GM12878 (cell line): Measurements from ENCODE around the gene MUSK. TPM values are rescaled to one million over a fixed set of nuclear protein-coding genes. Genes with fewer than 3 reads are reported as not detected.

ENCODE experiments used
- ATAC-seq: fragments of 200-7000 bp; cut with Tn5 transposase; 3 replicates; pipeline ENCODE4 v1.9.1; 2020; ENCODE audit warnings: mild to moderate bottlenecking, moderate library complexity
- BruUV-seq: library from RNA; stranded (reverse); fragments of 400-500 nt; replicated peaks from 2 replicates; lab custom pipeline; 2021; lab: Mats Ljungman, UMichigan
- CTCF ChIA-PET: fragments of 300-600 bp; sonication (Branson Sonifier 250); formaldehyde crosslinking; extraction: SDS; loops from one replicate; lab custom pipeline; 2021; ENCODE audit warnings: inconsistent platforms; lab: Yijun Ruan, JAX
- POLR2A ChIA-PET: fragments of 350-600 bp; formaldehyde crosslinking; extraction: SDS; loops from one replicate; lab custom pipeline; 2021; ENCODE audit warnings: inconsistent platforms; lab: Charles Lee
- RAD21 ChIA-PET: fragments of 300-600 bp; sonication (Branson Sonifier 250); formaldehyde crosslinking; loops from one replicate; lab custom pipeline; 2023; ENCODE audit warnings: antibody characterized with exemption; ENCODE audit not compliant: unreplicated experiment; lab: Charles Lee
- SMC1A ChIA-PET: fragments of 300-600 bp; sonication (Branson Sonifier 250); formaldehyde crosslinking; loops from one replicate; lab custom pipeline; 2023; ENCODE audit not compliant: unreplicated experiment, uncharacterized antibody; lab: Charles Lee
- DNase-seq: peaks from one replicate; pipeline ENCODE4 v3.0.0-alpha.2; 2011; ENCODE audit warnings: low read depth, low spot score
- FAIRE-seq: peaks from 3 replicates; lab custom pipeline; 2011; peaks lifted over from hg19 to GRCh38; lab: Jason Lieb, UNC
- H2AFZ ChIP-seq: 2 replicates; pipeline ENCODE4 v1.6.0; 2011; ENCODE audit warnings: low read depth, low read length, control low read depth; ENCODE audit not compliant: control insufficient read depth
- H3K27ac ChIP-seq: 2 replicates; pipeline ENCODE4 v1.5.1; 2011; ENCODE audit warnings: control low read depth; ENCODE audit not compliant: control insufficient read depth, insufficient read depth
- H3K27me3 ChIP-seq, 2 experiments: replicated peaks in 1 of 2; 2 replicates each; pipeline versions ENCODE4 v1.6.0 to v1.6.1; 2011; ENCODE audit warnings: low read length in 1 of 2; ENCODE audit not compliant: control insufficient read depth in 2 of 2, insufficient read depth in 2 of 2
- H3K36me3 ChIP-seq, 2 experiments: 2 replicates each; pipeline ENCODE4 v1.5.1; 2011; ENCODE audit warnings: low read length in 1 of 2; ENCODE audit not compliant: control insufficient read depth in 2 of 2, insufficient read depth in 2 of 2
- H3K4me1 ChIP-seq: 2 replicates; pipeline ENCODE4 v1.6.1; 2011; ENCODE audit warnings: mild to moderate bottlenecking, low read length, moderate library complexity, mixed read lengths; ENCODE audit not compliant: control insufficient read depth, insufficient read depth
- H3K4me2 ChIP-seq: 2 replicates; pipeline ENCODE4 v1.6.0; 2011; ENCODE audit warnings: control low read depth; ENCODE audit not compliant: control insufficient read depth, insufficient read depth
- H3K4me3 ChIP-seq: fragments of 200-600 bp; sonication (generic); 2 replicates; pipeline ENCODE4 v1.5.1; 2016
- H3K79me2 ChIP-seq: 2 replicates; pipeline ENCODE4 v1.6.0; 2011; ENCODE audit warnings: low read length; ENCODE audit not compliant: control insufficient read depth, insufficient read depth
- H3K9ac ChIP-seq: 2 replicates; pipeline ENCODE4 v1.8.0; 2011; ENCODE audit warnings: low read length, control low read depth, mixed read lengths; ENCODE audit not compliant: control insufficient read depth, insufficient read depth
- H3K9me3 ChIP-seq: replicated peaks from 3 replicates; pipeline ENCODE4 v1.5.1; 2011; ENCODE audit warnings: mild to moderate bottlenecking, low read length; ENCODE audit not compliant: control insufficient read depth, insufficient read depth
- H4K20me1 ChIP-seq: 2 replicates; pipeline ENCODE4 v1.6.0; 2011; ENCODE audit not compliant: control insufficient read depth, insufficient read depth
- ATF7 ChIP-seq: fragments of 450-650 bp; IDR thresholded peaks from 2 replicates; pipeline ENCODE4 v1.6.1; 2016; ENCODE audit warnings: low read depth, mild to moderate bottlenecking
- BCL11A ChIP-seq: IDR thresholded peaks from 2 replicates; pipeline ENCODE4 v1.6.1; 2011; ENCODE audit warnings: low read depth, low read length
- EGR1 ChIP-seq, 2 experiments: IDR thresholded peaks; 1 replicate in 1 of 2; 2 replicates in 1 of 2; pipeline ENCODE4 v1.6.1; 2011 to 2012; ENCODE audit warnings: low read depth in 2 of 2, low read length in 2 of 2, borderline replicate concordance in 1 of 2, mild to moderate bottlenecking in 1 of 2, moderate library complexity in 1 of 2
- ESRRA ChIP-seq: IDR thresholded peaks from 2 replicates; pipeline ENCODE4 v1.6.1; 2012; ENCODE audit warnings: mild to moderate bottlenecking, low read length, improper control_type of control experiment
- GABPA ChIP-seq: IDR thresholded peaks from 2 replicates; pipeline ENCODE4 v1.6.1; 2014; ENCODE audit warnings: antibody characterized with exemption, low read depth, mild to moderate bottlenecking, inconsistent platforms
- NFXL1 ChIP-seq: fragments of 450-650 bp; IDR thresholded peaks from 2 replicates; pipeline ENCODE4 v1.6.1; 2017; ENCODE audit warnings: antibody characterized with exemption, mild to moderate bottlenecking, borderline replicate concordance
- POLR2AphosphoS2 ChIP-seq: IDR thresholded peaks from 2 replicates; pipeline ENCODE4 v1.6.1; 2011; ENCODE audit warnings: low read depth, mild to moderate bottlenecking, low read length, improper control_type of control experiment, moderate library complexity
- POU2F2 ChIP-seq: IDR thresholded peaks from 3 replicates; pipeline ENCODE4 v1.6.1; 2011; ENCODE audit warnings: low read depth, mild to moderate bottlenecking, low read length, borderline replicate concordance
- RFX5 ChIP-seq: IDR thresholded peaks from 2 replicates; pipeline ENCODE4 v1.6.1; 2011; ENCODE audit warnings: low read depth, low read length, improper control_type of control experiment
- SMARCA5 ChIP-seq: fragments of 450-650 bp; IDR thresholded peaks from 2 replicates; pipeline ENCODE4 v1.6.1; 2017; ENCODE audit warnings: mild to moderate bottlenecking
- SMC3 ChIP-seq: IDR thresholded peaks from 2 replicates; pipeline ENCODE4 v1.6.1; 2011; ENCODE audit warnings: low read length, improper control_type of control experiment, borderline replicate concordance
- WRNIP1 ChIP-seq: IDR thresholded peaks from 2 replicates; pipeline ENCODE4 v1.6.1; 2011; ENCODE audit warnings: low read depth, low read length, improper control_type of control experiment, borderline replicate concordance
- WGBS: methylation state at CpG from one replicate; pipeline ENCODE4 v1.1.6; 2016; ENCODE audit warnings: low lambda C conversion rate; ENCODE audit not compliant: insufficient replicate concordance, insufficient coverage; ENCODE audit errors: missing lambda C conversion rate; 5-methylcytosine and 5-hydroxymethylcytosine counted together
- in situ Hi-C: fragments of 300-500 bp; cut with MboI; formaldehyde crosslinking; loops from 9 replicates; pipeline ENCODE4 v1.14.3; 2018; ENCODE audit warnings: mixed read lengths
- intact Hi-C: fragments of 100-400 bp; cut with micrococcal nuclease; formaldehyde crosslinking; loops from one replicate; pipeline ENCODE4 v1.14.2; 2022; ENCODE audit not compliant: unreplicated experiment
- polyA plus RNA-seq, 11 experiments: library from polyadenylated mRNA; depleted of rRNA in 4 of 11; unstranded in 6 of 11; stranded (reverse) in 5 of 11; fragments of >200 nt; fragmentation: Nextera tagmentation in 4 of 11; fragmentation: Illumina TruSeq in 1 of 11; extraction: Ambion mirVana in 4 of 11; extraction: Trizol in 1 of 11; gene quantifications; 1 replicate in 1 of 11; 2 replicates in 10 of 11; pipeline versions ENCODE4 v1.2.1 to v1.2.3, GENCODE V29; 2011 to 2016; ENCODE audit warnings: inconsistent platforms in 2 of 11, missing spikeins in 2 of 11, low read depth in 1 of 11
- total RNA-seq, 4 experiments: library from RNA; depleted of rRNA in 3 of 4; stranded (reverse); fragments of >200 nt in 3 of 4; fragmentation: Illumina TruSeq in 1 of 4; extraction: Trizol in 1 of 4; gene quantifications; 2 replicates each; pipeline versions ENCODE4 v1.2.1 to v1.2.3, GENCODE V29; 2013 to 2021
- TF ChIP-seq, protein P1 (sequence below): fragments of 150-350 bp; IDR thresholded peaks from 2 replicates; pipeline ENCODE4 v1.6.1; 2016; ENCODE audit warnings: low read depth, low read length
- TF ChIP-seq, protein P2 (sequence below): IDR thresholded peaks from 2 replicates; pipeline ENCODE4 v1.6.1; 2011; ENCODE audit warnings: mild to moderate bottlenecking, low read depth, low read length, moderate library complexity; ENCODE audit not compliant: insufficient replicate concordance
- TF ChIP-seq, protein P3 (sequence below): IDR thresholded peaks from 2 replicates; pipeline ENCODE4 v1.6.1; 2012; ENCODE audit warnings: low read depth, low read length, improper control_type of control experiment
- TF ChIP-seq, protein P4 (sequence below): fragments of 450-650 bp; IDR thresholded peaks from 2 replicates; pipeline ENCODE4 v1.6.1; 2016; ENCODE audit warnings: mild to moderate bottlenecking

The MUSK gene
- total and polyA plus RNA-seq, 10 of the 15 experiments (the other 5 are each of a cell fraction or from before 2014, with no cell fraction given): 0.04 to 0.19 (median 0.10) TPM; not detected in 5

DNA sequence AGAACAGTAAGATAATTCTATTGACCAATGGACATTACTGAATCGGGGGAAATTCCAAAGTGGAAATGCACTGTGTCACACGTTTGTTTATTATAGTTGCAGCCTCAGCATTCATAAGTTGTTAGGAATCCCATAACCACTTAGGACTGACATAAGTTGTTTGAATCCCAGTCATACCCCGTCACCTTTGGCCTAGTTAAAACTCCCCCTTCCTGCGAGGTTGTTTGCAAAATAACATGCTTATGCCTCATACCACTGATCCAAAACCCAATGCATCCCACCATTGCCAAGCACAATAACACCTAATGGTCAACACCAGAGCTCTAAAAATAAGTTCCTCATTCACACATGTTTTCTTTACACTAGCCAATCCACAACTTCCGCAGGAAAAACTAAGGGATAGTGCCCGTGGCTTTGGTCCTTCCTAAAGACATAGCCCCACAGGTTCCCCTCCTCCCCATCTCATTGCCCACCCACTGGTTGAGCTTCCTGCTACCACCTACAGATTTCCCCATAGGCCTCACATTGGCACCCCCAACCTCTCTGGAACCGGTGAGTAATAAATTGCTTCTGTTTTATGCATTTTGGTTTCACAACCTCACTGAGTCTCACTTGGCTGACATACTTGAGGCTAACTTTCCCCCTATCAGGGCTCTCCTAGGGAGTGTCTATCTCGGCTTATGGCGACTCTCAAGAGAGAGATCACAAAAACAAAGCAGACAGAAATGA is 42.3 kb upstream of the MUSK start:
- Histone ChIP-seq H3K27me3 (no peaks in the 10 kb centered on the region), H3K4me2 (peak overlapping the region; percentile 29; the same call in 1 of the 2 replicates), H3K36me3 (no peaks in the 10 kb centered on the region), H3K4me3 (no peak overlapping the region), H3K4me1 (peaks cover 6% of the 10 kb centered on the region), H4K20me1 (no peaks in the 10 kb centered on the region), H2AFZ (peak overlapping the region; percentile 27), H3K27ac (no peak overlapping the region), H3K79me2 (no peaks in the 10 kb centered on the region), H3K9me3 (no peaks in the 10 kb centered on the region; the same call in 2 of the 3 replicates), H3K9ac (no peak overlapping the region)
- in situ Hi-C loops: no loop called here
- ATAC-seq: peak; percentile 98
- ChIA-PET POLR2A (interaction anchor here (0.6 kb wide), 1 partner anchor 279 kb away, joined by 7 read pairs; no protein-coding TSS in a partner anchor), CTCF (interaction anchor here (0.5 to 1.8 kb wide), 4 partner anchors 410 to 910 kb away, joined by 3 to 5 read pairs (median 3); no protein-coding TSS in a partner anchor), RAD21 (interaction anchor here (1.0 to 1.5 kb wide), 3 partner anchors 25 to 448 kb away, joined by 3 to 5 read pairs (median 3); no protein-coding TSS in a partner anchor), SMC1A (interaction anchor here (0.5 to 1.1 kb wide), 6 partner anchors 159 to 723 kb away, joined by 3 to 4 read pairs (median 3); no protein-coding TSS in a partner anchor)
- DNase-seq: peak; percentile 51
- 23% methylated on average over 9 of the region's 9 CpGs for WGBS
- no TSS peak for BruUV-seq
- intact Hi-C loops: loop anchor here (1.0 to 10.0 kb wide), 3 partner anchors 182 to 731 kb away; partner anchors contain the start of gene TXN
- FAIRE-seq: peak; percentile 96
- TF ChIP-seq POU2F2 (peak; percentile 88; the same call in 2 of the 3 replicates), POLR2AphosphoS2 (no peak), RFX5 (no peak), EGR1 (IDR thresholded peaks at IDR 0.05; ENCODE audit: borderline replicate concordance in 1 of 2, low read depth in 2 of 2, low read length in 2 of 2) (peak in 1 of 2 experiments; percentile 59; a peak in 1 of 3 replicates), BCL11A (peak; percentile 88), ATF7 (0 out of 2 replicates have a peak, but pooled peaks have one; percentile 54), NFXL1 (no peak), SMC3 (no peak), WRNIP1 (no peak), ESRRA (no peak), SMARCA5 (no peak), GABPA (0 out of 2 replicates have a peak, but pooled peaks have one; percentile 22)
- TF ChIP-seq, protein P1, sequence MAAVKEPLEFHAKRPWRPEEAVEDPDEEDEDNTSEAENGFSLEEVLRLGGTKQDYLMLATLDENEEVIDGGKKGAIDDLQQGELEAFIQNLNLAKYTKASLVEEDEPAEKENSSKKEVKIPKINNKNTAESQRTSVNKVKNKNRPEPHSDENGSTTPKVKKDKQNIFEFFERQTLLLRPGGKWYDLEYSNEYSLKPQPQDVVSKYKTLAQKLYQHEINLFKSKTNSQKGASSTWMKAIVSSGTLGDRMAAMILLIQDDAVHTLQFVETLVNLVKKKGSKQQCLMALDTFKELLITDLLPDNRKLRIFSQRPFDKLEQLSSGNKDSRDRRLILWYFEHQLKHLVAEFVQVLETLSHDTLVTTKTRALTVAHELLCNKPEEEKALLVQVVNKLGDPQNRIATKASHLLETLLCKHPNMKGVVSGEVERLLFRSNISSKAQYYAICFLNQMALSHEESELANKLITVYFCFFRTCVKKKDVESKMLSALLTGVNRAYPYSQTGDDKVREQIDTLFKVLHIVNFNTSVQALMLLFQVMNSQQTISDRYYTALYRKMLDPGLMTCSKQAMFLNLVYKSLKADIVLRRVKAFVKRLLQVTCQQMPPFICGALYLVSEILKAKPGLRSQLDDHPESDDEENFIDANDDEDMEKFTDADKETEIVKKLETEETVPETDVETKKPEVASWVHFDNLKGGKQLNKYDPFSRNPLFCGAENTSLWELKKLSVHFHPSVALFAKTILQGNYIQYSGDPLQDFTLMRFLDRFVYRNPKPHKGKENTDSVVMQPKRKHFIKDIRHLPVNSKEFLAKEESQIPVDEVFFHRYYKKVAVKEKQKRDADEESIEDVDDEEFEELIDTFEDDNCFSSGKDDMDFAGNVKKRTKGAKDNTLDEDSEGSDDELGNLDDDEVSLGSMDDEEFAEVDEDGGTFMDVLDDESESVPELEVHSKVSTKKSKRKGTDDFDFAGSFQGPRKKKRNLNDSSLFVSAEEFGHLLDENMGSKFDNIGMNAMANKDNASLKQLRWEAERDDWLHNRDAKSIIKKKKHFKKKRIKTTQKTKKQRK: no peak
- TF ChIP-seq, protein P2, sequence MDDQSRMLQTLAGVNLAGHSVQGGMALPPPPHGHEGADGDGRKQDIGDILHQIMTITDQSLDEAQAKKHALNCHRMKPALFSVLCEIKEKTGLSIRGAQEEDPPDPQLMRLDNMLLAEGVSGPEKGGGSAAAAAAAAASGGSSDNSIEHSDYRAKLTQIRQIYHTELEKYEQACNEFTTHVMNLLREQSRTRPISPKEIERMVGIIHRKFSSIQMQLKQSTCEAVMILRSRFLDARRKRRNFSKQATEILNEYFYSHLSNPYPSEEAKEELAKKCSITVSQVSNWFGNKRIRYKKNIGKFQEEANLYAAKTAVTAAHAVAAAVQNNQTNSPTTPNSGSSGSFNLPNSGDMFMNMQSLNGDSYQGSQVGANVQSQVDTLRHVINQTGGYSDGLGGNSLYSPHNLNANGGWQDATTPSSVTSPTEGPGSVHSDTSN: no peak
- TF ChIP-seq, protein P3, sequence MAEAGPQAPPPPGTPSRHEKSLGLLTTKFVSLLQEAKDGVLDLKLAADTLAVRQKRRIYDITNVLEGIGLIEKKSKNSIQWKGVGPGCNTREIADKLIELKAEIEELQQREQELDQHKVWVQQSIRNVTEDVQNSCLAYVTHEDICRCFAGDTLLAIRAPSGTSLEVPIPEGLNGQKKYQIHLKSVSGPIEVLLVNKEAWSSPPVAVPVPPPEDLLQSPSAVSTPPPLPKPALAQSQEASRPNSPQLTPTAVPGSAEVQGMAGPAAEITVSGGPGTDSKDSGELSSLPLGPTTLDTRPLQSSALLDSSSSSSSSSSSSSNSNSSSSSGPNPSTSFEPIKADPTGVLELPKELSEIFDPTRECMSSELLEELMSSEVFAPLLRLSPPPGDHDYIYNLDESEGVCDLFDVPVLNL: no peak
- TF ChIP-seq, protein P4, sequence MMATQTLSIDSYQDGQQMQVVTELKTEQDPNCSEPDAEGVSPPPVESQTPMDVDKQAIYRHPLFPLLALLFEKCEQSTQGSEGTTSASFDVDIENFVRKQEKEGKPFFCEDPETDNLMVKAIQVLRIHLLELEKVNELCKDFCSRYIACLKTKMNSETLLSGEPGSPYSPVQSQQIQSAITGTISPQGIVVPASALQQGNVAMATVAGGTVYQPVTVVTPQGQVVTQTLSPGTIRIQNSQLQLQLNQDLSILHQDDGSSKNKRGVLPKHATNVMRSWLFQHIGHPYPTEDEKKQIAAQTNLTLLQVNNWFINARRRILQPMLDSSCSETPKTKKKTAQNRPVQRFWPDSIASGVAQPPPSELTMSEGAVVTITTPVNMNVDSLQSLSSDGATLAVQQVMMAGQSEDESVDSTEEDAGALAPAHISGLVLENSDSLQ: peak; percentile 83
